ENCODE measurements around the gene SEPTIN8.

Gene SEPTIN8

DNA sequence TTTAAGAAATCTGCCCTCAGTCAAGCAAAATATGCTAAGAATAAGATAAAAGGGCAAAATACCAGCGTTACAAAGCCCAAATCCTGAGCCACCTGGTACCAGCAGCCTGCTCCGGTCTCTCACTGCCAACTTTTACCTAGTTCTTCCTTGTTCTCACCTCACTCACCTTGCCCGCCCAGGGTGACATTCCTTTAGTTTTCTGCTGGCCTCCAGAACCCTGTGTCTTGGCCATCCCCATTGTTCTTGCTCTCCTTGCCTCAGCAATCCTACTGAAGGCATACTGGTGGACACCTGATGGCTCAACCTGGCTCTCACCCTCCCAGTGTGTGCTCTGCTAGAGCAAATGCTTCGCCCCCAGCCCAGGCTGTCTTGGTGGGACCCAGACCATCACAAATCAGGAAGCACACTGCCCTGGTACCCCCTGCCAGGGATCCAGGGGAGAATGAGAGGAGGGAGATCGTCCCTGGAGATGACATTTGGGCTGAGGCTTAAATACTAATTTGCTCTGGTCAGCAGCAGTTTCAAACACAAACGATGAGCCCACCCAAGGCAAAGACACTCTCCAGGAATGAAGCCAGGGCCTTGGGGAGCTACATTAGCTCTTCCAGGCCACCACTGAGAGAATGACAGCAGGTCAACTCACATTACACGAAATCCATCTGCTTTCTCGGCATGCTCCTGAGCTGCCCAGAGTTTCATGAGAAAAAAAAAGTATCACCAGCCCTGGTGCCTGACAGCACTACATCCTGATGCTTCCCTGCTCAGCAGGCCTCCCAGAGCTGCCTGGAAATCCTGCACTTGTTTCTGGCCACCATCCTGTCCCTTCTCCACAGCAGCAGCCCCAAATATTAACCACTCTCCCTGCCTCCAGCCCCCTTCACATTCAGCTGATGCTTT is 12.2 kb upstream of the SEPTIN8 start:
- no peak overlapping the region for H3K4me3 ChIP-seq (ENCODE audit: low read length)
- H3K27me3 ChIP-seq (ENCODE audit: control insufficient read depth, insufficient read depth, low read length) = peaks cover 3% of the 10 kb centered on the region
- H3K9ac ChIP-seq (ENCODE audit: low read length) = no peak overlapping the region
- no peaks in the 10 kb centered on the region for H3K4me1 ChIP-seq (ENCODE audit: control insufficient read depth, insufficient read depth, low read length)
- no peaks in the 10 kb centered on the region for H3K36me3 ChIP-seq (ENCODE audit: control insufficient read depth, insufficient read depth, low read length)
- H3K9me3 ChIP-seq (ENCODE audit: control insufficient read depth, low read length) = no peaks in the 10 kb centered on the region

DNA sequence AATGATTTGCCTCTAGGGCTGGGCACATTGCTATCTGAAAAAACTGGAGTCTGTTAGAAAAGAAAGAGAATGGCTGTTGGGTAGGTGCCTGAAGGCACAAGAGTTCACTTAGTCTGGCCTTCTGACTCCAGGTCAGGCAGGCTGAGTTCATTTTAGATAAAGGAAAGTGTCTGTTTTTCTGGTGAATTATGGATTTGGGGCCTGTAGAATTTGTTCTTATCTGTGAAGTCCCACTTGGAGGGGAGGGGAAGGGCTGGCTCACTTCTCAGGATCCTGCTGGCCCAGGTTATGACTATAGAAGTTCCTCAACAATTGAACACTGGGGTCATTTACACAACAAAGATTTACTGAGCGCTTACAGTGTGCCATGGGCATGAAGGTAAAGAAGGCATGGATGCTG is 11.5 kb upstream of the SEPTIN8 start:
- Histone ChIP-seq H3K27me3 (ENCODE audit: control insufficient read depth, insufficient read depth, low read length) (peaks cover 3% of the 10 kb centered on the region), H3K9ac (ENCODE audit: low read length) (no peak overlapping the region), H3K9me3 (ENCODE audit: control insufficient read depth, low read length) (no peaks in the 10 kb centered on the region), H3K36me3 (ENCODE audit: control insufficient read depth, insufficient read depth, low read length) (no peaks in the 10 kb centered on the region), H3K4me3 (ENCODE audit: low read length) (no peak overlapping the region), H3K4me1 (ENCODE audit: control insufficient read depth, insufficient read depth, low read length) (no peaks in the 10 kb centered on the region)

DNA sequence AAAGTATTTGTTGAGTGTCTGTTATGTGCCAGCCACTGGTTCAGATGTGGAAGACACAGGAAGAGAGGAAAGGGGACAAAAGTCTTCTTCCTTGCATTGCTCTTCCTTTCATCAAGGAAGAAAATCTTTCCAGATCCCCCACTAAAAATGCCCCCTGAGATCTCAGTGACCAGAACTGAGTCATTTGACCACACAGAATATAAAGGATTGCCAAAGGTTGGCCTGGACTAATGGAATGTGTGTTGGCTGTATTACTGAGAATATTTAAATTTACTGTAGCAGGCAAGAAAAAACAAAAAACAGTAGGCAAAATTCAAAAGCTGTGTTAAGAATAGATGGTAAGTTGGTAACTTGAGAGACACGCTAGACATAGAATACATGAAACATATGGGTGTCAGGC is 10.0 kb upstream of the SEPTIN8 start:
- H3K9ac ChIP-seq (ENCODE audit: low read length) = no peak overlapping the region

DNA sequence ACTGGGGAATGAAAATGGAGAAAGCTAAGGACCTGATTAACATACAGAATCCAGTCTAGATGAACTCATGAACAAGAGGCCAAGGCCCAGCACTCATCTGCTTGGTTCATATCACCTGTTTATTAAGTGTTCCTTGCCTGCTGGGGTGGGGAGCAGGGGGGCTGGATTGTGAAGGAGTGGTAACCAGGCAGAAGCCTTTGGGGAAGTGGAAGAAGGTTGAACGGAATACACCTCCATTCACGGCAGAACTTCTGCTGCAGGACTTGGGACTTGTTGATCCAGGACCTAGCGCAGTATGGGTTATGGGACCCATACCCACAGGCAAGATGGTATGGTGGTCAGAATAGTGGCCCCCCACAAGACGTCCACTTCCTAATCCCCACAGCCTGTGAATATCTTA is 8.8 kb upstream of the SEPTIN8 start:
- Histone ChIP-seq H3K9me3 (ENCODE audit: control insufficient read depth, low read length) (no peaks in the 10 kb centered on the region), H3K4me3 (ENCODE audit: low read length) (no peak overlapping the region), H3K36me3 (ENCODE audit: control insufficient read depth, insufficient read depth, low read length) (no peaks in the 10 kb centered on the region), H3K4me1 (ENCODE audit: control insufficient read depth, insufficient read depth, low read length) (no peaks in the 10 kb centered on the region), H3K9ac (ENCODE audit: low read length) (no peak overlapping the region), H3K27me3 (ENCODE audit: control insufficient read depth, insufficient read depth, low read length) (peaks cover 3% of the 10 kb centered on the region)

More for the DNA sequence above, 10.0 kb upstream of the SEPTIN8 start:
- Histone ChIP-seq H3K36me3 (ENCODE audit: control insufficient read depth, insufficient read depth, low read length) (no peaks in the 10 kb centered on the region), H3K9me3 (ENCODE audit: control insufficient read depth, low read length) (no peaks in the 10 kb centered on the region), H3K4me1 (ENCODE audit: control insufficient read depth, insufficient read depth, low read length) (no peaks in the 10 kb centered on the region), H3K4me3 (ENCODE audit: low read length) (no peak overlapping the region), H3K27me3 (ENCODE audit: control insufficient read depth, insufficient read depth, low read length) (peaks cover 3% of the 10 kb centered on the region)

DNA sequence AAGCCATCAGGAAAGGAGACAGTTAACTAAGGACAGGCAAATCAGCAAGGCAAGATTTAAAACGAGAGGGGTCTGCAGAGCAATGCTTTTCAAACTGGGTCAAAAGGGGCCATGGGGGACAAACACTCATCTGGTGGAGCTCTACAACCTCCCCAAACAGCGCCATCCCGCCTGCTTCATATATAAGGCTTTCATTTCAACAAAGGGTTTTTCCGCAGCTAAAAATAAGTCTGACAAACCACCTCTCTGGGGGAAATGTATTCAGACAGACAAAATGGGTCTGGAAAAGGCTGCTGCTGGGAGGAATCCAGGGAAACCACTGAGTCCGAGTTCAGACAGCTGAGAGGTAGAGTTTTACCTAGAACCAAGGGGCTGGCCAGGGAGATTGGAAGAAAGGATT is 8.3 kb upstream of the SEPTIN8 start:
- Histone ChIP-seq H3K9ac (ENCODE audit: low read length) (no peak overlapping the region), H3K27me3 (ENCODE audit: control insufficient read depth, insufficient read depth, low read length) (peaks cover 3% of the 10 kb centered on the region)

DNA sequence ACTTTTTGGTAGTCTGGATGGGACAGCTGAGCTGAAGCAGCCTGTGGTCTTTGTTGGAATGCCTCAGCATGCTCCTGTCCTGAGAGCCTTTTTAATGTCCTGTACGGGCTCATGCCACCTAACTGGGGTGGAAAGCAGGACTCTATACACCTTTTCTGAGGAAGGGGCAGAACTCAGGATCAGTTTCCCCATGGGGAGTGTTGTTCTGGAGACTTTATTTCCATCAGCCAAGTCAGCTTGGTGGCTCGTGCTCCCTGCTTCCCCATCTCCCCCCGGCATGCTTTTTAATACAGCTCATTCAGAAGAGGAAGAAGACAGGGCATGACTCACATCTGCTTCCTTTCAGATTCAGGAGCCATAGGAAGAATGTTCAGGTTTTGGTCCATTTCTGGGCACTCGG is 5.1 kb upstream of the SEPTIN8 start:
- Histone ChIP-seq H3K36me3 (ENCODE audit: control insufficient read depth, insufficient read depth, low read length) (no peaks in the 10 kb centered on the region), H3K4me3 (ENCODE audit: low read length) (no peak overlapping the region), H3K9me3 (ENCODE audit: control insufficient read depth, low read length) (no peaks in the 10 kb centered on the region), H3K27me3 (ENCODE audit: control insufficient read depth, insufficient read depth, low read length) (peaks cover 3% of the 10 kb centered on the region), H3K9ac (ENCODE audit: low read length) (no peak overlapping the region), H3K4me1 (ENCODE audit: control insufficient read depth, insufficient read depth, low read length) (peaks cover 10% of the 10 kb centered on the region)

More for the DNA sequence above, 8.3 kb upstream of the SEPTIN8 start:
- H3K9me3 ChIP-seq (ENCODE audit: control insufficient read depth, low read length) = no peaks in the 10 kb centered on the region
- H3K36me3 ChIP-seq (ENCODE audit: control insufficient read depth, insufficient read depth, low read length) = no peaks in the 10 kb centered on the region
- H3K4me3 ChIP-seq (ENCODE audit: low read length) = no peak overlapping the region
- no peaks in the 10 kb centered on the region for H3K4me1 ChIP-seq (ENCODE audit: control insufficient read depth, insufficient read depth, low read length)

DNA sequence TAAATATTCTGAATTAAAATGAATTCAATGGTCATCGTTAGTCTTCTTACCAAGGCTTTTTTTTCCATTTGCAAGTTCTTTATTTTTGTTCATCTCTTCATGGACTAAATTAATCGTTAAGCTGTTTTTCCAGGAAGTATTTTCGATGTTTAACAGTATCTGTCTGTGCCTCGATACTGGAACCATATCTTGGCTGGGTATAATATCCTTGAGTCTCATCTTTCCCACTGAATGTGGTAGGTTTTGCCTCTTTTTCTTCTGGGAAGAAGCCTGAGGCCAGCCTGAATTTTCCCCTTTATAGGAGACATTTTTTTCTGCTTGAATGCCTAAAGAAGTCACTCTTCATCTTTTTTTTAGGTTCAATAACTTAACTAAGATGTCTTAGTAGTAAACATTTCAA is 4.0 kb upstream of the SEPTIN8 start:
- no peaks in the 10 kb centered on the region for H3K9me3 ChIP-seq (ENCODE audit: control insufficient read depth, low read length)
- peaks cover 15% of the 10 kb centered on the region for H3K4me1 ChIP-seq (ENCODE audit: control insufficient read depth, insufficient read depth, low read length)
- H3K4me3 ChIP-seq (ENCODE audit: low read length) = no peak overlapping the region
- H3K36me3 ChIP-seq (ENCODE audit: control insufficient read depth, insufficient read depth, low read length) = no peaks in the 10 kb centered on the region
- peaks cover 3% of the 10 kb centered on the region for H3K27me3 ChIP-seq (ENCODE audit: control insufficient read depth, insufficient read depth, low read length)
- H3K9ac ChIP-seq (ENCODE audit: low read length) = no peak overlapping the region

DNA sequence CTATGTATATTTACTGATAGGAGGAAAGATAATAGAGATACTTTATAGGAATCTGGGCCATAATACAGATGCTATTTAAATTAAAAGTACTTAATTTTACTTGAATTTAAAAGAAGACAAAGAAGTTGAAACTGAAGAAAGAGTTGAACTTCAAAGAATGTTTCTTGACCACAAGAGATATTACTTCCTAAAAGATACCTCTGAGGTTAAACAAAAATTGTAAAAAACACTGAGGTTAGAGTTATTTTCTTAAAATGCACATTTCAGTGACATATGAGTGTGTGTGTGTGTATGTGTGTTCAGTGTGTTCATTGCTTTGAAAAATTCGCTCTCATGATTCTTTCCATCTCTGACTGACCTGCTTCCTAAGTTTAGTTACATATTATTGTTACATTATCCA is 3.5 kb upstream of the SEPTIN8 start:
- no peaks in the 10 kb centered on the region for H3K36me3 ChIP-seq (ENCODE audit: control insufficient read depth, insufficient read depth, low read length)
- H3K4me3 ChIP-seq (ENCODE audit: low read length) = no peak overlapping the region
- H3K27me3 ChIP-seq (ENCODE audit: control insufficient read depth, insufficient read depth, low read length) = peaks cover 1% of the 10 kb centered on the region
- H3K9ac ChIP-seq (ENCODE audit: low read length) = no peak overlapping the region
- no peaks in the 10 kb centered on the region for H3K9me3 ChIP-seq (ENCODE audit: control insufficient read depth, low read length)
- peaks cover 20% of the 10 kb centered on the region for H3K4me1 ChIP-seq (ENCODE audit: control insufficient read depth, insufficient read depth, low read length)

DNA sequence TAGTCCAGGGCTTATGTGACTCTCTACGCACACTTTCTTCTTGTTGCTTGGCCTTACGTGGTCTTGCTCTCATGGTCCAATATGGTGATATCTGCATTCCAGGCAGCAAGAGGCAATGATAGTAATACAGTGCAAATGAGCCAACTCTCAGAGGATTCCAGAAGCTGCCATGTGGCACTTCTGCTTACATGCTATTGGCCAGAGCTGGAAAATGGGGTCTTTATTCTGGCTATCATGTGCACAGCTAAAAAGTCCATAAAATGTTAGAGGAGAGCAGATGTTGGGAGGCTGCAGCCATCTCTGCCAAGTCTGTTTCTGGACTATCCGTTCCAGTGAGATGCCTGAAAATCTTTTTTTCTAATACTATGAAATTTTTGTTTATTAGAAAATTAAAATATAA is 2.9 kb upstream of the SEPTIN8 start:
- H3K4me1 ChIP-seq (ENCODE audit: control insufficient read depth, insufficient read depth, low read length) = peaks cover 25% of the 10 kb centered on the region
- H3K9ac ChIP-seq (ENCODE audit: low read length) = no peak overlapping the region
- no peaks in the 10 kb centered on the region for H3K9me3 ChIP-seq (ENCODE audit: control insufficient read depth, low read length)
- no peak overlapping the region for H3K4me3 ChIP-seq (ENCODE audit: low read length)
- no peaks in the 10 kb centered on the region for H3K36me3 ChIP-seq (ENCODE audit: control insufficient read depth, insufficient read depth, low read length)
- H3K27me3 ChIP-seq (ENCODE audit: control insufficient read depth, insufficient read depth, low read length) = no peaks in the 10 kb centered on the region

DNA sequence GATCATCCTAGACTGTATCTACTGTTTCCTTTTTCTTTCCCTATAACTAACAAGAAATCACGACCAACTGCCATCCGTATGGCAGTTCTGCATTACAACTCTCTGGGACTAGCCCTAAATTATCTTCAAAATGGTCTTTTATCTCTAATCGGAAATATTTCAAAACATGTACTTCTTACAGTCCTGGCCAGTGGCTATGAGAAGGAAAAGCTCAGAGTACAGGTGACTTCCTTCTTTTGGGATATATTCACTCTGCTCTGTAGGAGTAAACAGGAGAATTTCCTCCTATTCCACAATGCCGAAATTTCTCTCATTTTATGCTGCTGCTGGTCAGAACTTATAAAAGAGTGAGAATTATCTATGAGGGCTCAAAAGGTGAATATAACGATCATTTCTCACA is 1.8 kb upstream of the SEPTIN8 start:
- Histone ChIP-seq H3K9me3 (ENCODE audit: control insufficient read depth, low read length) (no peaks in the 10 kb centered on the region), H3K36me3 (ENCODE audit: control insufficient read depth, insufficient read depth, low read length) (no peaks in the 10 kb centered on the region), H3K9ac (ENCODE audit: low read length) (no peak overlapping the region), H3K27me3 (ENCODE audit: control insufficient read depth, insufficient read depth, low read length) (no peaks in the 10 kb centered on the region), H3K4me3 (ENCODE audit: low read length) (no peak overlapping the region), H3K4me1 (ENCODE audit: control insufficient read depth, insufficient read depth, low read length) (peaks cover 36% of the 10 kb centered on the region)

DNA sequence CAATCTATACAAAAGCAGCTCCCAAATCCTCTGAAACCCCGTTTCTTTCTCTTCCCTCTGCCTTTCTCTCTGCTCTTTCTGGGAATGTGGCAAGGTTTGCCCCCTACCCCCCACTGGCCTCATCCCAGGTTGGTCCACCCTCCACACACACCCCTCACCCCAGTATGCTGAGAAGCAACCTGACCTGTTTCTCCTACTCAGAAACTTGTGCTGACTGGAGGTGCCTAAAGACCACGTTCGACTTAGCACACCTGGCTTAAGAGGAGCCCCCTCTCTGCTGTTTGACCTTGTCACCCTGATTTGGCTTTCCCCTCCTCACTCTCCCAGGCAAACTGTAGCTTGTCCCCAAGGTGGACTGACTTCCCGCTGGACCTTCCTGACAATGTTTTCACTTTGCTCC is 1.1 kb upstream of the SEPTIN8 start:
- peak overlapping the region; percentile 44 for H3K4me3 ChIP-seq (ENCODE audit: low read length)
- no peaks in the 10 kb centered on the region for H3K27me3 ChIP-seq (ENCODE audit: control insufficient read depth, insufficient read depth, low read length)
- H3K9me3 ChIP-seq (ENCODE audit: control insufficient read depth, low read length) = no peaks in the 10 kb centered on the region
- H3K9ac ChIP-seq (ENCODE audit: low read length) = peak overlapping the region; percentile 70
- peaks cover 37% of the 10 kb centered on the region for H3K4me1 ChIP-seq (ENCODE audit: control insufficient read depth, insufficient read depth, low read length)
- H3K36me3 ChIP-seq (ENCODE audit: control insufficient read depth, insufficient read depth, low read length) = no peaks in the 10 kb centered on the region

DNA sequence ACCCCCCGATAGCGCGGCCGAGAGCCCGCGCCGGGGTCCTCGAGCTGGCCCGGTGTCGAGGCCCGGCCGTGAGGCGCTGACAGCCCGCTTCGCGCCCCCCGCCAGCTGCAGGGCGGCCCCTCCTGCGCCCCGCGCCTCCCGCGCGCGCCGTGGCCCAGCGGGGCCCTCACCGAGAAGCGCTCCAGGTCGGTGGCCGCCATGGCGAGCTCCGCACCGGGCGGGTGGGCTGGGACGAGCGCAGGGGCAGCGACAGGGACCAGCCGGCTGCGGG is 166 bp downstream of the SEPTIN8 start:
- Histone ChIP-seq H3K36me3 (ENCODE audit: control insufficient read depth, insufficient read depth, low read length) (no peaks in the 10 kb centered on the region), H3K9ac (ENCODE audit: low read length) (peak overlapping the region; percentile 73)

More for the DNA sequence above, 166 bp downstream of the SEPTIN8 start:
- H3K9me3 ChIP-seq (ENCODE audit: control insufficient read depth, low read length) = no peaks in the 10 kb centered on the region
- H3K27me3 ChIP-seq (ENCODE audit: control insufficient read depth, insufficient read depth, low read length) = no peaks in the 10 kb centered on the region
- peak overlapping the region; percentile 69 for H3K4me3 ChIP-seq (ENCODE audit: low read length)
- peaks cover 37% of the 10 kb centered on the region for H3K4me1 ChIP-seq (ENCODE audit: control insufficient read depth, insufficient read depth, low read length)

Data from mucosa of stomach (tissue), 1 donor.